Measurements from ENCODE around the gene FABP6. TPM values are rescaled to one million over a fixed set of nuclear protein-coding genes. Genes with fewer than 3 reads are reported as not detected.

The FABP6 gene
- total RNA-seq, 4 donors from 2014 or later: not detected

GRCh38 chr5:160286947-160287346, 57.6 kb downstream of the FABP6 start:
- intact Hi-C loops (cut with DNase I; ENCODE audit: low total_unique reads) (no loop called here), in situ Hi-C loops (cut with MboI; ENCODE audit: low pct_ligation_motif_present in 1 of 4, low pct_unique_long_range_greater_than_20kb in 1 of 4, low sequenced_read_pairs in 3 of 4) (no loop called here)
- peak overlapping the region; percentile 27 to 62 (median 55) for H3K27ac ChIP-seq
- DNase-seq: no peak
- H3K4me1 ChIP-seq: peaks cover 5 to 43% (median 25%) of the 10 kb centered on the region in 4 donors
- no peak overlapping the region for H3K4me3 ChIP-seq
- H3K36me3 ChIP-seq: no peaks in the 10 kb centered on the region
- H3K27me3 ChIP-seq: no peaks in the 10 kb centered on the region
- 84 to 92% methylated on average over 4 to 6 of the region's 6 CpGs for WGBS, 2 donors (ENCODE audit: low coverage in 1 of 2)
- no peaks in the 10 kb centered on the region for H3K9me3 ChIP-seq
- TF ChIP-seq POLR2AphosphoS5 (IDR thresholded peaks at IDR 0.05): no peak

DNA sequence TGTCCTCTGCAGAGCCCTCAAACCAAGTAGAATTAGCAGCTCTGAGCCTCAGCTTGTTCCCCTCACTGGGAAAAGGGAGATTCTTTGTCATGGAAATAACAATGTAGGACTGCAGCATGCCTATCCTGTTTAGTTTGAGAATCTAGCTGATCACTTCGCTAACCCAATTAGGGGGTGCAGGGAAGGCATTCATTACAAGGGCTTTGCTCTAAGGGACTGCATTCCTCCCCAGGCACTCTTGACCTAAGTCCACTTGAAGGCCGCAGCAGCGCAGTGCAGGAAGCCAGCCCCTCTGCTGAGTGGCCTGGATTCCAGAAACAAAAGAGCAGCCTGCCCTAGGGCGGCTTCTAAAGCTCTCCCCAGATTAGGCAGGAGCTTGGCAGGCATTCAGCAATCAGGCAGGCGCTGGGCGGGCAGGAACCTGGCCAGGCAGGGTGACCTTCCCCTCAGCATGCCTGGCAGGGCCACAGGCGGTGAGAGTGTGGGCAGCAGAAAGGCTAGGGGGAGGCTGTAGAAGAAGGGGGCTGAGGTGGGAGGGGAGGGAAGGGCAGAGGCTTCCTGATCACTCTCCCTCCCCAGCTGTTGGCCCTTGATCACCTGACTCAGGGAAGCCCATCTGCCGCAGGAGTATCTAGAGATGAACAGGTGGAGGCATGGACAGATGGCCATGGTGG, 58.2 kb downstream of the FABP6 start:
- DNase-seq: peak; percentile 54
- H3K4me1 ChIP-seq: peaks cover 5 to 38% (median 24%) of the 10 kb centered on the region in 4 donors
- no peaks in the 10 kb centered on the region for H3K36me3 ChIP-seq
- H3K27ac ChIP-seq: peak overlapping the region; percentile 27 to 62 (median 55)
- no peaks in the 10 kb centered on the region for H3K9me3 ChIP-seq
- no peaks in the 10 kb centered on the region for H3K27me3 ChIP-seq
- no peak for TF ChIP-seq EP300 (IDR thresholded peaks at IDR 0.05; ENCODE audit: low read depth)
- peak; percentile 52 to 63 (median 63) for TF ChIP-seq POLR2AphosphoS5 (IDR thresholded peaks at IDR 0.05)
- WGBS, 2 donors (ENCODE audit: low coverage in 1 of 2): 43 to 45% methylated on average over 1 to 7 of the region's 8 CpGs
- no peak overlapping the region for H3K4me3 ChIP-seq
- in situ Hi-C loops (cut with MboI; ENCODE audit: low pct_ligation_motif_present in 1 of 4, low pct_unique_long_range_greater_than_20kb in 1 of 4, low sequenced_read_pairs in 3 of 4) (no loop called here), intact Hi-C loops (cut with DNase I; ENCODE audit: low total_unique reads) (no loop called here)

Other genes with a start within 250 kb of the FABP6 start
- gene TTC1, start 220.4 kb upstream of the FABP6 start, total RNA-seq: 10 to 100 TPM in 3 of 4 donors, 1 to 10 TPM in 1; 5.8 to 42.2 (median 24.8) TPM
- 10 to 100 TPM; 42.7 to 66.7 (median 53.5) TPM for gene PWWP2A, start 110.1 kb upstream of the FABP6 start, total RNA-seq
- gene CCNJL, start 83.1 kb downstream of the FABP6 start, total RNA-seq: 10 to 100 TPM; 23.9 to 37.6 (median 28.3) TPM
- gene C1QTNF2, start 141.1 kb downstream of the FABP6 start, total RNA-seq: 1 to 10 TPM in 1 of 4 donors, under 1 TPM in 2, not detected in 1; 0.41 to 2.2 (median 0.79) TPM
- 1 to 10 TPM in 3 of 4 donors, under 1 TPM in 1; 0.37 to 7.8 (median 2.5) TPM for gene FAM200C, start 170.5 kb downstream of the FABP6 start, total RNA-seq
- 10 to 100 TPM; 10.5 to 69.2 (median 52.5) TPM for gene SLU7, start 189.6 kb downstream of the FABP6 start, total RNA-seq
- 10 to 100 TPM in 3 of 4 donors, 1 to 10 TPM in 1; 6.4 to 41.1 (median 15.2) TPM for gene PTTG1, start 192.3 kb downstream of the FABP6 start, total RNA-seq